ENCODE results near the gene TGIF1. TPM values are rescaled to one million over a fixed set of nuclear protein-coding genes. Genes with fewer than 3 reads are reported as not detected.

TGIF1 gene
- total RNA-seq, 4 donors from 2014 or later, result 21.0 to 49.5 (median 35.3) TPM

GRCh38 chr18:3425446-3425845 is 24.5 kb upstream of the TGIF1 start:
- DNase-seq, result no peak
- H3K4me1 ChIP-seq, result no peaks in the 10 kb centered on the region
- no peak overlapping the region for H3K4me3 ChIP-seq
- no peaks in the 10 kb centered on the region for H3K9me3 ChIP-seq
- no peak for TF ChIP-seq CTCF (IDR thresholded peaks at IDR 0.05)
- TF ChIP-seq POLR2A (IDR thresholded peaks at IDR 0.05), result no peak
- no peak overlapping the region for H3K27ac ChIP-seq
- no peaks in the 10 kb centered on the region for H3K27me3 ChIP-seq
- H3K36me3 ChIP-seq, result no peaks in the 10 kb centered on the region

- H3K36me3 ChIP-seq, result no peaks in the 10 kb centered on the region
- no peak overlapping the region for H3K4me3 ChIP-seq
- no peaks in the 10 kb centered on the region for H3K27me3 ChIP-seq
- TF ChIP-seq CTCF (IDR thresholded peaks at IDR 0.05) (no peak), POLR2A (IDR thresholded peaks at IDR 0.05) (no peak)
- no peaks in the 10 kb centered on the region for H3K4me1 ChIP-seq
- no peaks in the 10 kb centered on the region for H3K9me3 ChIP-seq
- no peak for DNase-seq
- no peak overlapping the region for H3K27ac ChIP-seq
Observed at GRCh38 chr18:3426074-3426473, 23.9 kb upstream of the TGIF1 start.

GRCh38 chr18:3427944-3428343 is 22.0 kb upstream of the TGIF1 start:
- Histone ChIP-seq H3K36me3 (no peaks in the 10 kb centered on the region), H3K27ac (no peak overlapping the region), H3K4me3 (no peak overlapping the region), H3K27me3 (no peaks in the 10 kb centered on the region), H3K9me3 (no peaks in the 10 kb centered on the region), H3K4me1 (no peaks in the 10 kb centered on the region)
- no peak for DNase-seq
- TF ChIP-seq CTCF (IDR thresholded peaks at IDR 0.05) (no peak), POLR2A (IDR thresholded peaks at IDR 0.05) (no peak)

- no peaks in the 10 kb centered on the region for H3K27me3 ChIP-seq
- TF ChIP-seq CTCF (IDR thresholded peaks at IDR 0.05) (no peak), POLR2A (IDR thresholded peaks at IDR 0.05) (no peak)
- H3K27ac ChIP-seq, result no peak overlapping the region
- H3K4me3 ChIP-seq, result no peak overlapping the region
- no peak for DNase-seq
- no peaks in the 10 kb centered on the region for H3K4me1 ChIP-seq
- no peaks in the 10 kb centered on the region for H3K9me3 ChIP-seq
- H3K36me3 ChIP-seq, result no peaks in the 10 kb centered on the region
Observed at GRCh38 chr18:3429121-3429520, 20.9 kb upstream of the TGIF1 start.

GRCh38 chr18:3434685-3435084 is 15.3 kb upstream of the TGIF1 start:
- no peak for DNase-seq

More at GRCh38 chr18:3434685-3435084, 15.3 kb upstream of the TGIF1 start:
- no peak for TF ChIP-seq POLR2A (IDR thresholded peaks at IDR 0.05)
- no peak for TF ChIP-seq CTCF (IDR thresholded peaks at IDR 0.05)
- H3K27me3 ChIP-seq, result no peaks in the 10 kb centered on the region
- no peaks in the 10 kb centered on the region for H3K9me3 ChIP-seq
- H3K4me3 ChIP-seq, result no peak overlapping the region
- no peaks in the 10 kb centered on the region for H3K4me1 ChIP-seq
- no peak overlapping the region for H3K27ac ChIP-seq
- no peaks in the 10 kb centered on the region for H3K36me3 ChIP-seq

Data from Peyer's patch (tissue), 4 donors.